Measurements from ENCODE around the gene ZMYM3. TPM values are rescaled to one million over a fixed set of nuclear protein-coding genes. Genes with fewer than 3 reads are reported as not detected.

ZMYM3 gene
- total RNA-seq, 2 donors from 2014 or later: 14.7 to 21.9 TPM

DNA sequence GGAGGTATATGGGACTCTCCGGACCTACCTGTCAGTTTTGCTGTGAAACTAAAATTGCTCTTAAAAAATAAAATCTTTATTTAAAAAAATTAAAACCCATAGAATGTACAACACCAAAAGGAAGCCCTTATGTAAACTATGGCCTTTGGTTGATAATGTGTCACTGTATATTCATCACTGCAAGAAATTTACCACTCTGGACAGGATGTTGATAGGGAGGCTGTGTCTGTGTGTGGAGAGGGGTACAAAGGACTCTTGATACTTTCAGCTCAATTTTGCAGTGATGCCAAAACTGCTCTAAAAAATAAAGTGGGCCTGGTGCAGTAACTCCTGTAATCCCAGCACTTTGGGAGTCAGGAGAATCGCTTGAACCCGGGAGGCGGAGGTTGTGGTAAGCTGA is 2.9 kb upstream of the ZMYM3 start:
- no peak for DNase-seq (ENCODE audit: low spot score)
- ATAC-seq (ENCODE audit: insufficient number of reproducible peaks, low FRiP score, low read depth): no peak
- TF ChIP-seq, protein P1, sequence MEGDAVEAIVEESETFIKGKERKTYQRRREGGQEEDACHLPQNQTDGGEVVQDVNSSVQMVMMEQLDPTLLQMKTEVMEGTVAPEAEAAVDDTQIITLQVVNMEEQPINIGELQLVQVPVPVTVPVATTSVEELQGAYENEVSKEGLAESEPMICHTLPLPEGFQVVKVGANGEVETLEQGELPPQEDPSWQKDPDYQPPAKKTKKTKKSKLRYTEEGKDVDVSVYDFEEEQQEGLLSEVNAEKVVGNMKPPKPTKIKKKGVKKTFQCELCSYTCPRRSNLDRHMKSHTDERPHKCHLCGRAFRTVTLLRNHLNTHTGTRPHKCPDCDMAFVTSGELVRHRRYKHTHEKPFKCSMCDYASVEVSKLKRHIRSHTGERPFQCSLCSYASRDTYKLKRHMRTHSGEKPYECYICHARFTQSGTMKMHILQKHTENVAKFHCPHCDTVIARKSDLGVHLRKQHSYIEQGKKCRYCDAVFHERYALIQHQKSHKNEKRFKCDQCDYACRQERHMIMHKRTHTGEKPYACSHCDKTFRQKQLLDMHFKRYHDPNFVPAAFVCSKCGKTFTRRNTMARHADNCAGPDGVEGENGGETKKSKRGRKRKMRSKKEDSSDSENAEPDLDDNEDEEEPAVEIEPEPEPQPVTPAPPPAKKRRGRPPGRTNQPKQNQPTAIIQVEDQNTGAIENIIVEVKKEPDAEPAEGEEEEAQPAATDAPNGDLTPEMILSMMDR (IDR thresholded peaks at IDR 0.05): no peak
- H3K36me3 ChIP-seq: no peaks in the 10 kb centered on the region
- no peak overlapping the region for H3K4me3 ChIP-seq
- H3K9me3 ChIP-seq: no peaks in the 10 kb centered on the region
- no peak overlapping the region for H3K27ac ChIP-seq
- peaks cover 7 to 9% of the 10 kb centered on the region in 2 donors for H3K4me1 ChIP-seq (ENCODE audit: control insufficient read depth in 1 of 2, low read depth in 2 of 2)
- no peaks in the 10 kb centered on the region for H3K27me3 ChIP-seq (replicated peaks; ENCODE audit: insufficient read depth)

DNA sequence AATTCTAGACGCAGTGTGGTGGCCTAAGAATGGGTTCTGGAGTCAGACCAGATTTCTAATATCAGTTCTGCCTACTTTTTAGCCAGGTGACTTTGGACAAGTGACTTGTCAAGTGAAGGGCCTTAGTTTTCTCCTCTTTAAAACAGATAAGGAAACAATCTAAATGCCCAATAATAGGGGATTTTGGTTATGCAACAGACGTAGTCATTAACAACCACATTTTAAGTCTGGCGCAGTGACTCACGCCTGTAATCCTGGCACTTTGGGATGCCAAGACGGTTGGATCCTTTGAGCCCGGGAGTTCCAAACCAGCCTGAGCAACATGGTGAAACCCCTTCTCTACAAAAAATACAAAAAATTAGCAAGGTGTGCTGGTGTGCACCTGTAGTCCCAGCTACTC is 2.1 kb upstream of the ZMYM3 start:
- ATAC-seq (ENCODE audit: insufficient number of reproducible peaks, low FRiP score, low read depth): no peak

DNA sequence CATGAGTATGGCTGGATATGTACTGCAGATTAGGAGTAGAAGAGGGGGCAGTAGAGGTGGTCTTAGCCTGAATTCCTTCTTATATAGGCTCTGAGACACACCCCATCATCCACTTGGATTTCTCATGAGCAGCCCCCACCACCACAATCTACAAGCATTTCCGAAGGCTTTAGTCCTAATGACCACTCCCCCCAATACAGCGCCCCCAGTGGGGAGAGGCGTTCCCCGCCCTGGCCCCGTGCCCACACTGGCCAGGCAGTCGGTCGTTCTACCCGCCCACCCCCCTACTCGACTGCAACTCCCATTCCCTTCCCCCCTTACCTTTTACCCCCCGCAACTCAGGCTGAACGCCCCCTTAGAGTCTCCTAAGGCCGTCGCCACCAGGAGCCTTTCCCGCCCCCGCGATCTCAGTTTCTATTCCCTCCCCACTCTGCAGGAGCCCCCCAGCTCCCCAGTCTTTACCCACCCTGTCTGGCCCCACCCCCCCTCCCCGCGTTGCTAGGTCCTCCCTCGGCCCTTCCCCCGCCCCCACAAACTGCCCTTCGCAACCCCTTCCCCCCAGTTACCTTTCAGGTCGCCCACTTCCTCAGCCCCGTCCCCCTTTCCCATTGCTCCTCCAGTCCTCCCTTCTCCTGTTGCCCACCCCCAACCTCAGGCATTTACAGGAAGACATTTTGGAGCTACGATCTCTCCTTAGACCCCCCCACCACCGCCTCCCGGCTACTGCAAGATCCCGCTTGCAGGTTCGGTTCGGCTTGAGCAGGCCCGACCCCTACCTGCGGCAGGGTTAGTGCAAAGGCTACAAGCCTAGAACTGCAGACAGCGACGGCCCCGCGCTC is 468 bp downstream of the ZMYM3 start:
- DNase-seq (ENCODE audit: low spot score): no peak
- peak overlapping the region in 1 of 2 donors; percentile 77 for H3K27ac ChIP-seq
- peaks cover 7 to 9% of the 10 kb centered on the region in 2 donors for H3K4me1 ChIP-seq (ENCODE audit: control insufficient read depth in 1 of 2, low read depth in 2 of 2)
- peak overlapping the region; percentile 96 for H3K4me3 ChIP-seq
- ATAC-seq (ENCODE audit: insufficient number of reproducible peaks, low FRiP score, low read depth): no peak
- H3K9me3 ChIP-seq: no peaks in the 10 kb centered on the region
- TF ChIP-seq, protein P1 (IDR thresholded peaks at IDR 0.05): peak; percentile 44
- H3K36me3 ChIP-seq: peaks cover 10% of the 10 kb centered on the region
- no peaks in the 10 kb centered on the region for H3K27me3 ChIP-seq (replicated peaks; ENCODE audit: insufficient read depth)

More for the DNA sequence above, 2.1 kb upstream of the ZMYM3 start:
- Histone ChIP-seq H3K9me3 (no peaks in the 10 kb centered on the region), H3K4me3 (no peak overlapping the region), H3K36me3 (no peaks in the 10 kb centered on the region), H3K27ac (peak overlapping the region in 1 of 2 donors; percentile 77), H3K4me1 (ENCODE audit: control insufficient read depth in 1 of 2, low read depth in 2 of 2) (peaks cover 7 to 9% of the 10 kb centered on the region in 2 donors), H3K27me3 (replicated peaks; ENCODE audit: insufficient read depth) (no peaks in the 10 kb centered on the region)
- TF ChIP-seq, protein P1 (IDR thresholded peaks at IDR 0.05): no peak
- DNase-seq (ENCODE audit: low spot score): no peak

DNA sequence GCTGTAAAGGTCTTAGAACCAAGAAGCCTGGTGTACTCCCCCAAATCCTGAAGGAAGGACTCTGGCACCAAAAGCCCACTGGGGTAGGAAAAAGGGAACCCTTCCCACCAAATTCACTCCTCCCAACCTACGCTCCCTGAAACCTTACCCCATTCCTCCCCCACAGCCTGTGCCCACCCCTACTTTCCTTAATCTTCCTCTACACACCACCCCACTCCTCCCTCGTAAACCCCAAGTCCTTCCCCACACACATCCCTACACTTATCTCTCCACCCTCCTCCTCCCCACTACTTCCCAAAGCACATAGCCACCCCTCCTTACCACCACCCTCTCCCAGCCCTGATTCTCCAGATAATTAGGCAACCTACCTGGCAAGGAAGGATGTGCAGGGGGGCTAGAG is 1.7 kb downstream of the ZMYM3 start:
- Histone ChIP-seq H3K36me3 (peaks cover 17% of the 10 kb centered on the region), H3K9me3 (no peaks in the 10 kb centered on the region), H3K4me1 (ENCODE audit: control insufficient read depth in 1 of 2, low read depth in 2 of 2) (peaks cover 7 to 9% of the 10 kb centered on the region in 2 donors), H3K27ac (no peak overlapping the region), H3K27me3 (replicated peaks; ENCODE audit: insufficient read depth) (no peaks in the 10 kb centered on the region), H3K4me3 (no peak overlapping the region)
- DNase-seq (ENCODE audit: low spot score) (no peak), ATAC-seq (ENCODE audit: insufficient number of reproducible peaks, low FRiP score, low read depth) (no peak)
- TF ChIP-seq, protein P1 (IDR thresholded peaks at IDR 0.05): no peak

DNA sequence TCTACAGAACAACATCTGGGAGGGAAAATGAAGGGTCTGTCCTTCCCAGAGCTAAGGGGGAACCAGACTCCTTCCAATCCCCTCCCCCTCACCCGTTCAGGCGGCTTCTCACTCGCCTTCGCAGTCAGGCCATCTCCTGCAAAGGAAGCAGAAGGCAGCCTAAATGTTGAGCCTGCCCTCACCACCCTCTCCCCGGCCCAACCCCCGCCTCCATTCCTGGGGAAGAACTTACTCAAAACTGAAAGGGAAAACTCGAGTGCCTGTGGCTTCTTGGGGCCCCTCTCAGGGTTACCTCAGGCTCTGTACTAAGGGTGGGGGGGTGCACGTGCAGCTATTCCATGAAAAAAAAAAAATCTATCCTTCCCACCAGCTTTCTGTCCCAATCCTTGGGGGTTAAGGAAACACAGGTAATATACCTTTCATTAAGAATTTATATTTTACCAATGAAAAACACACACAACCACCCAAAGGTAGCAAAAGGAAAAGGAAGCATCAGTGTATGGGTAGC is 2.4 kb downstream of the ZMYM3 start:
- H3K9me3 ChIP-seq: no peaks in the 10 kb centered on the region
- DNase-seq (ENCODE audit: low spot score): no peak
- H3K27me3 ChIP-seq (replicated peaks; ENCODE audit: insufficient read depth): no peaks in the 10 kb centered on the region
- H3K4me1 ChIP-seq (ENCODE audit: control insufficient read depth in 1 of 2, low read depth in 2 of 2): peaks cover 7 to 9% of the 10 kb centered on the region in 2 donors
- H3K4me3 ChIP-seq: no peak overlapping the region
- H3K36me3 ChIP-seq: peaks cover 21% of the 10 kb centered on the region
- TF ChIP-seq, protein P1 (IDR thresholded peaks at IDR 0.05): no peak
- no peak overlapping the region for H3K27ac ChIP-seq
- ATAC-seq (ENCODE audit: insufficient number of reproducible peaks, low FRiP score, low read depth): no peak

Data from thoracic aorta (tissue), 2 donors.